OCI-LY7 (cell line): Measurements from ENCODE around the gene RPS6KA2. TPM values are rescaled to one million over a fixed set of nuclear protein-coding genes. Genes with fewer than 3 reads are reported as not detected.

Source experiments
- BruUV-seq: library from RNA; stranded (reverse); fragments of 400-500 nt; replicated peaks from 2 replicates; lab custom pipeline; 2021; lab: Mats Ljungman, UMichigan
- CTCF ChIA-PET: fragments of 300-600 bp; sonication (Branson Sonifier 250); formaldehyde crosslinking; loops from one replicate; lab custom pipeline; 2022; ENCODE audit warnings: antibody characterized with exemption; ENCODE audit not compliant: unreplicated experiment; lab: Charles Lee
- POLR2A ChIA-PET: fragments of 300-600 bp; sonication (Branson Sonifier 250); formaldehyde crosslinking; loops from one replicate; lab custom pipeline; 2022; ENCODE audit warnings: antibody characterized with exemption; lab: Charles Lee
- DNase-seq: peaks from one replicate; pipeline ENCODE4 v3.0.0-alpha.2; 2015; ENCODE audit warnings: low spot score
- H2AFZ ChIP-seq: fragments of 200-600 bp; sonication (generic), shearing (Covaris generic); 2 replicates; pipeline ENCODE4 v1.6.1; 2014; ENCODE audit warnings: mild to moderate bottlenecking, antibody characterized with exemption, low read length, moderate library complexity
- H3K27ac ChIP-seq: fragments of 200-600 bp; sonication (generic); 2 replicates; pipeline ENCODE4 v1.5.1; 2014; ENCODE audit warnings: mixed run types, low read depth, mild to moderate bottlenecking, moderate library complexity, low read length, inconsistent platforms; ENCODE audit not compliant: poor library complexity, severe bottlenecking
- H3K36me3 ChIP-seq: fragments of 200-600 bp; sonication (generic); 2 replicates; pipeline ENCODE4 v1.6.1; 2014; ENCODE audit warnings: mild to moderate bottlenecking, antibody characterized with exemption, low read length, moderate library complexity, mixed read lengths; ENCODE audit not compliant: insufficient read depth
- H3K4me1 ChIP-seq: fragments of 200-600 bp; sonication (generic); 2 replicates; pipeline ENCODE4 v1.5.1; 2014; ENCODE audit warnings: mild to moderate bottlenecking, low read length; ENCODE audit not compliant: insufficient read depth, poor library complexity, severe bottlenecking
- H3K4me2 ChIP-seq: fragments of 200-600 bp; sonication (generic); 2 replicates; pipeline ENCODE4 v1.6.1; 2014; ENCODE audit warnings: mild to moderate bottlenecking, low read length
- H3K4me3 ChIP-seq: fragments of 200-600 bp; sonication (generic); 2 replicates; pipeline ENCODE4 v1.5.1; 2014; ENCODE audit warnings: mild to moderate bottlenecking, low read depth, low read length; ENCODE audit not compliant: poor library complexity, severe bottlenecking
- H3K79me2 ChIP-seq: fragments of 200-600 bp; sonication (generic); 2 replicates; pipeline ENCODE4 v1.6.1; 2016; ENCODE audit warnings: low read depth, mild to moderate bottlenecking, low read length, moderate library complexity, mixed read lengths; ENCODE audit not compliant: insufficient read depth
- H3K9me2 ChIP-seq: fragments of 200-600 bp; sonication (generic); 2 replicates; pipeline ENCODE4 v1.6.1; 2016; ENCODE audit warnings: mild to moderate bottlenecking, low read length, mixed read lengths; ENCODE audit not compliant: insufficient read depth
- H3K9me3 ChIP-seq: fragments of 200-600 bp; sonication (generic); 2 replicates; pipeline ENCODE4 v1.6.1; 2014; ENCODE audit warnings: mild to moderate bottlenecking, mixed run types, low read length, mixed read lengths
- H4K20me1 ChIP-seq: fragments of 200-600 bp; sonication (generic); 2 replicates; pipeline ENCODE4 v1.6.1; 2014; ENCODE audit warnings: mild to moderate bottlenecking, antibody characterized with exemption, low read length, moderate library complexity, mixed read lengths; ENCODE audit not compliant: insufficient read depth
- EZH2phosphoT487 ChIP-seq: fragments of 200-600 bp; sonication (generic); IDR thresholded peaks from 2 replicates; pipeline ENCODE4 v1.6.1; 2018; ENCODE audit warnings: low read depth, borderline replicate concordance, mild to moderate bottlenecking, mixed run types, antibody characterized with exemption, low read length, moderate library complexity, mixed read lengths
- intact Hi-C: fragments of 100-400 bp; cut with micrococcal nuclease; formaldehyde crosslinking; loops from one replicate; pipeline ENCODE4 v1.10.0; 2022; ENCODE audit not compliant: unreplicated experiment
- total RNA-seq, 2 experiments: library from RNA; depleted of rRNA in 1 of 2; stranded (reverse); fragments of >200 nt in 1 of 2; shearing (Covaris generic) in 1 of 2; gene quantifications; 2 replicates each; pipeline ENCODE4 v1.2.3, GENCODE V29; 2014 to 2022
- TF ChIP-seq, protein P1 (sequence below): fragments of 200-600 bp; sonication (generic); conservative IDR thresholded peaks from 2 replicates; pipeline ENCODE4 v1.5.1; 2014; ENCODE audit warnings: mild to moderate bottlenecking, antibody characterized with exemption, low read length, moderate library complexity, mixed read lengths

Gene RPS6KA2
- total RNA-seq, 2 experiments from 2014 or later: 0.69 to 1.9 TPM

DNA sequence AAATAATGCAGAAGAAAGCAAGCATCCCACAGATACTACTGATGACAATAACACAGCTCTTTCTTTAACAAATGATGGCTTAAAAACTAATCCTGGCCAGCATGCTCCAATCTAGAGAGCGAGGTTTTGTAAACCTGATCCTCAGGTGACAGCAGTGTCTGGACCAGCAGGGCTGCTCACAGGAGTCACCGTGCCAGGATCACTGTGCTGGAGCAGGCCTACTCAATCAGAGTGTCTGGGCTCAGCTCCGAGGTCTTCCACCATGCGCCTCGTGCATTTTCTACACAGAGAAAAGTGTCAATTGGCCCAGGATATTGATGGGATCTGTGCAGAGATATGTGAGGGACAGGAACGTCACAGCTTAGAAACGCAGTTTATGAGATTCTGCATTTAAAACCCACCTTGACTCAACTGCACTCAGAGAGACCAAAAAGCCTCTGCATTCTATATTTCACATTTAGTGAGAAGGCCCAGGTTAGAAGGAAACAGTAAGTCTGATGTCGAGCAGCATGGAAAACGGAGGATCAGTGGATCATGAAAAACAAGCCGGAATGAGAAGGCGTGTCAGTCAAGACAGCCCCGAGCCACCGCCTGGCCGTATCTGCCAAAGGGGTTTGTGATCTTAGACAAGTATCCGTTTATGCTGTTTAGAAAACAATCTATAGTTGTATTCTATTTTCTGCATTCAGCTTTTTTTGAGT is 48.4 kb downstream of the RPS6KA2 start:
- H3K9me2 ChIP-seq: no peaks in the 10 kb centered on the region
- no peak overlapping the region for H3K4me2 ChIP-seq
- H3K27ac ChIP-seq: no peak overlapping the region
- H3K79me2 ChIP-seq: no peaks in the 10 kb centered on the region
- H2AFZ ChIP-seq: no peak overlapping the region
- no peaks in the 10 kb centered on the region for H4K20me1 ChIP-seq
- no TSS peak for BruUV-seq
- POLR2A ChIA-PET: no interaction called here
- DNase-seq: no peak
- no peaks in the 10 kb centered on the region for H3K4me1 ChIP-seq
- intact Hi-C loops: no loop called here
- H3K4me3 ChIP-seq: no peak overlapping the region
- TF ChIP-seq EZH2phosphoT487: no peak
- TF ChIP-seq, protein P1, sequence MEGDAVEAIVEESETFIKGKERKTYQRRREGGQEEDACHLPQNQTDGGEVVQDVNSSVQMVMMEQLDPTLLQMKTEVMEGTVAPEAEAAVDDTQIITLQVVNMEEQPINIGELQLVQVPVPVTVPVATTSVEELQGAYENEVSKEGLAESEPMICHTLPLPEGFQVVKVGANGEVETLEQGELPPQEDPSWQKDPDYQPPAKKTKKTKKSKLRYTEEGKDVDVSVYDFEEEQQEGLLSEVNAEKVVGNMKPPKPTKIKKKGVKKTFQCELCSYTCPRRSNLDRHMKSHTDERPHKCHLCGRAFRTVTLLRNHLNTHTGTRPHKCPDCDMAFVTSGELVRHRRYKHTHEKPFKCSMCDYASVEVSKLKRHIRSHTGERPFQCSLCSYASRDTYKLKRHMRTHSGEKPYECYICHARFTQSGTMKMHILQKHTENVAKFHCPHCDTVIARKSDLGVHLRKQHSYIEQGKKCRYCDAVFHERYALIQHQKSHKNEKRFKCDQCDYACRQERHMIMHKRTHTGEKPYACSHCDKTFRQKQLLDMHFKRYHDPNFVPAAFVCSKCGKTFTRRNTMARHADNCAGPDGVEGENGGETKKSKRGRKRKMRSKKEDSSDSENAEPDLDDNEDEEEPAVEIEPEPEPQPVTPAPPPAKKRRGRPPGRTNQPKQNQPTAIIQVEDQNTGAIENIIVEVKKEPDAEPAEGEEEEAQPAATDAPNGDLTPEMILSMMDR: no peak
- no peaks in the 10 kb centered on the region for H3K36me3 ChIP-seq
- H3K9me3 ChIP-seq: no peaks in the 10 kb centered on the region
- CTCF ChIA-PET: no interaction called here

DNA sequence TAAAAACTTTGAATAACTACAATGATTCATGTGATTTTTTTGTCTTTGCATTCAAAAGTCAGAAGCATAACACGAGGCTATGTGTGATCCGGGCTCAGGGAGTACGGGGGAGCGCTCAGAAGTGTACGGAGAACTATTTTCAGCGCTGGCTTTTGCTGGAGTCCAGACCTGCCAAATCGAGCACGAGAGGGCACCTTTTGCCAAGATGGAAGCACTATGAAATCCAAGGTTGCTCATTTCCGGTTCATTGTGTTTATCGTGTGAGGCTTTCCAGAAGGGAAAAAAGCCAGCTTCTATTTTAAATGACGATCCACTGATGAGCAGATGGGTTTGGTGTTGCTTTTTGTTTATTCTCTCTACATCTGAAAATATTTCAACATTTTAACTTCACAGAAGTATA is 51.8 kb downstream of the RPS6KA2 start:
- no peaks in the 10 kb centered on the region for H4K20me1 ChIP-seq
- ChIA-PET CTCF (no interaction called here), POLR2A (interaction anchor here (0.9 kb wide), 1 partner anchor 20 kb away, joined by 3 read pairs; no protein-coding TSS in a partner anchor)
- H3K4me1 ChIP-seq: no peaks in the 10 kb centered on the region
- no peak overlapping the region for H2AFZ ChIP-seq
- no peaks in the 10 kb centered on the region for H3K36me3 ChIP-seq
- no peaks in the 10 kb centered on the region for H3K9me2 ChIP-seq
- no peaks in the 10 kb centered on the region for H3K9me3 ChIP-seq
- no peak overlapping the region for H3K27ac ChIP-seq
- TF ChIP-seq, protein P1: no peak
- TF ChIP-seq EZH2phosphoT487: no peak
- H3K4me2 ChIP-seq: no peak overlapping the region
- intact Hi-C loops: no loop called here
- H3K79me2 ChIP-seq: no peaks in the 10 kb centered on the region
- no peak for DNase-seq
- no TSS peak for BruUV-seq
- no peak overlapping the region for H3K4me3 ChIP-seq

DNA sequence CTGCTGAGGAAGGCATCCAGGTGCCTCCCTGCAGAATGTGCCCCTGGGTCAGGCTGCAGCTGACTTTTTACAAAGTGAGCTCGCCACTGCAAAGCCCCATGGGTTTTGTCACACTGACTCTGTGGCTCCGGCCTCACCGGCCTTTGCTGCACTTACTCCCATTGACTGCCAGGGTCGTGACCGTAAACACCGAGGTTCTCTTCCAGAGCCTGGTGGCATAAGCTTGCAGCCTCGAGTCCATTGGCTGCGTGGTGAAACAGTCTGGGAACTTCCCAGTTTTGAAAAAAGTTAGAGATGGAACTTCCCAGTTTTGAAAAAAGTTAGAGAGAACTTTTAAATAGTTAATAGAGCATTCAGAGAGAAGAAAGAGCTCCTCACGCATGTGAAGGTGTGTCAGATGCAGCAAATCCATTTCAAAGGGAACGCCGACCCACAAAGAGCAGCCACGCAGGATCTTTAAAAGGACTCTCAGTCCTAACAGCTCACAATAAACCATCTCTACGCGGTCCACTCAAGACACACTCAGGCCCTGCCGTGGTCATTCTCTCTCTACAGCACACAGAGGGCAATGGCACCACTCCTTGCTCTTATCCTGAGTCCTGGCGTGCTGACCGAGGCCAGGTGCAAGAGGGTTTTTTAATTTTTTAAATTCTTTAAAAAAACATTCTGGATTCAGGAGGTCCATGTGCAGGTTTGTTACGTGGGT is 53.4 kb downstream of the RPS6KA2 start:
- Histone ChIP-seq H3K79me2 (no peaks in the 10 kb centered on the region), H3K4me2 (no peak overlapping the region), H3K4me1 (no peaks in the 10 kb centered on the region), H3K9me3 (no peaks in the 10 kb centered on the region), H3K27ac (no peak overlapping the region), H4K20me1 (no peaks in the 10 kb centered on the region), H3K4me3 (no peak overlapping the region), H3K9me2 (no peaks in the 10 kb centered on the region), H3K36me3 (no peaks in the 10 kb centered on the region), H2AFZ (no peak overlapping the region)
- no peak for DNase-seq
- TF ChIP-seq, protein P1: no peak
- no peak for TF ChIP-seq EZH2phosphoT487
- no TSS peak for BruUV-seq
- POLR2A ChIA-PET: interaction anchor here (0.7 kb wide), 1 partner anchor 320 kb away, joined by 3 read pairs; no protein-coding TSS in a partner anchor
- CTCF ChIA-PET: interaction anchor here (0.6 kb wide), 1 partner anchor 77 kb away, joined by 6 read pairs; no protein-coding TSS in a partner anchor
- intact Hi-C loops: no loop called here
